Parathyroid adenoma (tissue), 2 donors: ENCODE measurements around the gene FAM219A.

Source experiments
- H2AFZ ChIP-seq: fragments of 300-600 bp; sonication (generic); one replicate; pipeline ENCODE4 v1.7.0; 2017; ENCODE audit warnings: antibody characterized with exemption, mild to moderate bottlenecking
- H3K27ac ChIP-seq: fragments of 300-600 bp; sonication (generic); one replicate; pipeline ENCODE4 v1.7.0; 2017
- H3K27me3 ChIP-seq: fragments of 300-600 bp; sonication (generic); one replicate; pipeline ENCODE4 v1.7.0; 2017; ENCODE audit warnings: low read length; ENCODE audit not compliant: control insufficient read depth, insufficient read depth
- H3K36me3 ChIP-seq: fragments of 300-600 bp; sonication (generic); one replicate; pipeline ENCODE4 v1.7.0; 2017; ENCODE audit warnings: low read length; ENCODE audit not compliant: control insufficient read depth, insufficient read depth
- H3K4me1 ChIP-seq: fragments of 300-600 bp; sonication (generic); one replicate; pipeline ENCODE4 v1.7.0; 2017; ENCODE audit warnings: control low read depth
- H3K4me2 ChIP-seq: fragments of 300-600 bp; sonication (generic); one replicate; pipeline ENCODE4 v1.7.0; 2017; ENCODE audit warnings: low read length
- H3K4me3 ChIP-seq: fragments of 300-600 bp; sonication (generic); one replicate; pipeline ENCODE4 v1.7.0; 2017; ENCODE audit warnings: low read depth, low read length
- H3K79me2 ChIP-seq: fragments of 300-600 bp; sonication (generic); one replicate; pipeline ENCODE4 v1.7.0; 2017; ENCODE audit warnings: control low read depth
- H3K9ac ChIP-seq: fragments of 300-600 bp; sonication (generic); one replicate; pipeline ENCODE4 v1.7.0; 2017; ENCODE audit warnings: mild to moderate bottlenecking
- H3K9me3 ChIP-seq: fragments of 300-600 bp; sonication (generic); one replicate; pipeline ENCODE4 v1.7.0; 2017; ENCODE audit warnings: low read length; ENCODE audit not compliant: control insufficient read depth
- CTCF ChIP-seq: fragments of 300-600 bp; sonication (generic); IDR thresholded peaks from one replicate; pipeline ENCODE4 v1.7.0; 2017; ENCODE audit warnings: antibody characterized with exemption, mild to moderate bottlenecking
- donor health status: primary hyperparathyroidism.

Gene FAM219A

GRCh38 chr9:34372467-34373011 is 85.8 kb downstream of the FAM219A start:
- no peak overlapping the region for H3K9ac ChIP-seq
- TF ChIP-seq CTCF, result no peak
- H3K27me3 ChIP-seq, result no peaks in the 10 kb centered on the region
- no peak overlapping the region for H3K27ac ChIP-seq
- H3K4me2 ChIP-seq, result no peak overlapping the region
- no peak overlapping the region for H2AFZ ChIP-seq
- no peaks in the 10 kb centered on the region for H3K4me1 ChIP-seq
- H3K9me3 ChIP-seq, result no peaks in the 10 kb centered on the region
- H3K36me3 ChIP-seq, result no peaks in the 10 kb centered on the region
- H3K4me3 ChIP-seq, result no peak overlapping the region
- no peaks in the 10 kb centered on the region for H3K79me2 ChIP-seq

- no peaks in the 10 kb centered on the region for H3K36me3 ChIP-seq
- no peaks in the 10 kb centered on the region for H3K27me3 ChIP-seq
- no peak overlapping the region for H2AFZ ChIP-seq
- TF ChIP-seq CTCF, result no peak
- no peak overlapping the region for H3K4me3 ChIP-seq
- H3K4me1 ChIP-seq, result no peaks in the 10 kb centered on the region
- no peak overlapping the region for H3K4me2 ChIP-seq
- no peaks in the 10 kb centered on the region for H3K9me3 ChIP-seq
- H3K27ac ChIP-seq, result no peak overlapping the region
- H3K9ac ChIP-seq, result no peak overlapping the region
- no peaks in the 10 kb centered on the region for H3K79me2 ChIP-seq
These were observed 86.4 kb downstream of the FAM219A start for GRCh38 chr9:34371886-34372466.

- H2AFZ ChIP-seq, result no peak overlapping the region
- H3K4me1 ChIP-seq, result no peaks in the 10 kb centered on the region
- no peaks in the 10 kb centered on the region for H3K36me3 ChIP-seq
- H3K27me3 ChIP-seq, result no peaks in the 10 kb centered on the region
- H3K27ac ChIP-seq, result no peak overlapping the region
- H3K4me3 ChIP-seq, result no peak overlapping the region
- no peak for TF ChIP-seq CTCF
- H3K79me2 ChIP-seq, result no peaks in the 10 kb centered on the region
- H3K4me2 ChIP-seq, result no peak overlapping the region
- H3K9me3 ChIP-seq, result no peaks in the 10 kb centered on the region
- H3K9ac ChIP-seq, result no peak overlapping the region
These were observed 87.1 kb downstream of the FAM219A start for GRCh38 chr9:34370970-34371880.

- Histone ChIP-seq H3K4me3 (no peak overlapping the region), H2AFZ (no peak overlapping the region), H3K27ac (no peak overlapping the region), H3K36me3 (no peaks in the 10 kb centered on the region), H3K9me3 (no peaks in the 10 kb centered on the region), H3K27me3 (no peaks in the 10 kb centered on the region), H3K79me2 (no peaks in the 10 kb centered on the region), H3K4me1 (no peaks in the 10 kb centered on the region), H3K4me2 (no peak overlapping the region), H3K9ac (no peak overlapping the region)
- TF ChIP-seq CTCF, result no peak
These were observed 87.9 kb downstream of the FAM219A start for GRCh38 chr9:34370335-34370969.
